H1 (cell line): ENCODE results near the gene UVSSA.

ENCODE experiments used
- EP300 ChIP-seq, 2 experiments: IDR thresholded peaks; 1 replicate in 1 of 2; 2 replicates in 1 of 2; pipeline ENCODE4 v1.6.1; 2011 to 2012; ENCODE audit warnings: low read depth in 2 of 2, low read length in 2 of 2, mild to moderate bottlenecking in 2 of 2, borderline replicate concordance in 1 of 2, inconsistent platforms in 1 of 2, moderate library complexity in 1 of 2
- POLR2AphosphoS5 ChIP-seq: IDR thresholded peaks from 2 replicates; pipeline ENCODE4 v1.6.1; 2011; ENCODE audit warnings: low read depth, low read length
- TAF1 ChIP-seq: IDR thresholded peaks from 2 replicates; pipeline ENCODE4 v1.6.1; 2011; ENCODE audit warnings: mild to moderate bottlenecking, low read depth, low read length
- YY1 ChIP-seq: IDR thresholded peaks from 2 replicates; pipeline ENCODE4 v1.6.1; 2011; ENCODE audit warnings: low read depth, mild to moderate bottlenecking, low read length
- TF ChIP-seq, protein P1 (sequence below), 3 experiments: IDR thresholded peaks; 1 replicate in 2 of 3; 2 replicates in 1 of 3; pipeline versions ENCODE4 v1.5.1 to v1.6.1; 2011; ENCODE audit warnings: low read length in 3 of 3, mild to moderate bottlenecking in 3 of 3, inconsistent platforms in 2 of 3, low read depth in 1 of 3, moderate library complexity in 1 of 3; ENCODE audit not compliant: insufficient read depth in 1 of 3; ENCODE audit errors: control extremely low read depth in 1 of 3
- TF ChIP-seq, protein P2 (sequence below): IDR thresholded peaks from 2 replicates; pipeline ENCODE4 v1.6.1; 2011; ENCODE audit warnings: low read length, improper control_type of control experiment
- TF ChIP-seq, protein P3 (sequence below): IDR thresholded peaks from 2 replicates; pipeline ENCODE4 v1.6.1; 2012; ENCODE audit warnings: inconsistent platforms

DNA sequence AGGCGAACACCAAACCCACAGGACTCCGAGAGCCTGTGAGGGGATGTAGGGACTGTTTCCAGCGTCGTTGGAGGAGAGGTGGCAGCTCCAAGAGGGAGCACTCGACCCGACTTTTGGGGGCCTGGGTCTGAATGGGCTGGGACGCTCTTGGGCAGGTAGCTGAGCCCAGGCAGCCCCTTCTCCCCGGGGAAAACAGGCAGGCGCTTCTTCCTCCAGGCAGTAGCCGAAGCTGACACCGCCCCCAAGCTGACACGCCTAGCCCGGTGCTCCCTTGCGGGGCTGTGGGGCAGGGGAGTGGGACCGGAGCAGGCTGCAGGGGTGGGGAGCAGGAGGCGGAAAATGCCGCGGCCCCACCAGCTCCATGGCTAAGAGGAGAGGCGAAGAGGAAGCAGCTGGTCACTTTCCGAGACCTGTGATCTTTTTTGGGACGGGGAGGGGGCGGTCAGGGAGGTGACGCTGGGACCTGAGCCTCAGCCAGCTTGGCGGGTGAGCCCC is 55.1 kb downstream of the UVSSA start:
- TF ChIP-seq, protein P1, sequence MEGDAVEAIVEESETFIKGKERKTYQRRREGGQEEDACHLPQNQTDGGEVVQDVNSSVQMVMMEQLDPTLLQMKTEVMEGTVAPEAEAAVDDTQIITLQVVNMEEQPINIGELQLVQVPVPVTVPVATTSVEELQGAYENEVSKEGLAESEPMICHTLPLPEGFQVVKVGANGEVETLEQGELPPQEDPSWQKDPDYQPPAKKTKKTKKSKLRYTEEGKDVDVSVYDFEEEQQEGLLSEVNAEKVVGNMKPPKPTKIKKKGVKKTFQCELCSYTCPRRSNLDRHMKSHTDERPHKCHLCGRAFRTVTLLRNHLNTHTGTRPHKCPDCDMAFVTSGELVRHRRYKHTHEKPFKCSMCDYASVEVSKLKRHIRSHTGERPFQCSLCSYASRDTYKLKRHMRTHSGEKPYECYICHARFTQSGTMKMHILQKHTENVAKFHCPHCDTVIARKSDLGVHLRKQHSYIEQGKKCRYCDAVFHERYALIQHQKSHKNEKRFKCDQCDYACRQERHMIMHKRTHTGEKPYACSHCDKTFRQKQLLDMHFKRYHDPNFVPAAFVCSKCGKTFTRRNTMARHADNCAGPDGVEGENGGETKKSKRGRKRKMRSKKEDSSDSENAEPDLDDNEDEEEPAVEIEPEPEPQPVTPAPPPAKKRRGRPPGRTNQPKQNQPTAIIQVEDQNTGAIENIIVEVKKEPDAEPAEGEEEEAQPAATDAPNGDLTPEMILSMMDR (IDR thresholded peaks at IDR 0.05; ENCODE audit: control extremely low read depth in 1 of 3, insufficient read depth in 1 of 3, low read depth in 1 of 3, low read length in 3 of 3) = no peak
- TF ChIP-seq, protein P2, sequence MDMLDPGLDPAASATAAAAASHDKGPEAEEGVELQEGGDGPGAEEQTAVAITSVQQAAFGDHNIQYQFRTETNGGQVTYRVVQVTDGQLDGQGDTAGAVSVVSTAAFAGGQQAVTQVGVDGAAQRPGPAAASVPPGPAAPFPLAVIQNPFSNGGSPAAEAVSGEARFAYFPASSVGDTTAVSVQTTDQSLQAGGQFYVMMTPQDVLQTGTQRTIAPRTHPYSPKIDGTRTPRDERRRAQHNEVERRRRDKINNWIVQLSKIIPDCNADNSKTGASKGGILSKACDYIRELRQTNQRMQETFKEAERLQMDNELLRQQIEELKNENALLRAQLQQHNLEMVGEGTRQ = no peak
- TF ChIP-seq YY1 (no peak), EP300 (IDR thresholded peaks at IDR 0.05; ENCODE audit: borderline replicate concordance in 1 of 2, low read depth in 2 of 2, low read length in 2 of 2) (no peak), TAF1 (no peak), POLR2AphosphoS5 (no peak)
- TF ChIP-seq, protein P3, sequence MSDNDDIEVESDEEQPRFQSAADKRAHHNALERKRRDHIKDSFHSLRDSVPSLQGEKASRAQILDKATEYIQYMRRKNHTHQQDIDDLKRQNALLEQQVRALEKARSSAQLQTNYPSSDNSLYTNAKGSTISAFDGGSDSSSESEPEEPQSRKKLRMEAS = no peak
